Fibroblast of skin of scalp (primary cell): Measurements from ENCODE around the gene VNN1. TPM values are rescaled to one million over a fixed set of nuclear protein-coding genes. Genes with fewer than 3 reads are reported as not detected.

ENCODE experiments used
- DNase-seq: peaks from one replicate; pipeline ENCODE4 v3.0.0-alpha.2; 2013
- polyA plus RNA-seq, 2 experiments: library from polyadenylated mRNA; unstranded; fragments of 120-200 nt; gene quantifications; one replicate each; pipeline ENCODE4 v1.2.1, GENCODE V29; 2013; ENCODE audit not compliant: insufficient read length in 2 of 2

Gene VNN1, protein sequence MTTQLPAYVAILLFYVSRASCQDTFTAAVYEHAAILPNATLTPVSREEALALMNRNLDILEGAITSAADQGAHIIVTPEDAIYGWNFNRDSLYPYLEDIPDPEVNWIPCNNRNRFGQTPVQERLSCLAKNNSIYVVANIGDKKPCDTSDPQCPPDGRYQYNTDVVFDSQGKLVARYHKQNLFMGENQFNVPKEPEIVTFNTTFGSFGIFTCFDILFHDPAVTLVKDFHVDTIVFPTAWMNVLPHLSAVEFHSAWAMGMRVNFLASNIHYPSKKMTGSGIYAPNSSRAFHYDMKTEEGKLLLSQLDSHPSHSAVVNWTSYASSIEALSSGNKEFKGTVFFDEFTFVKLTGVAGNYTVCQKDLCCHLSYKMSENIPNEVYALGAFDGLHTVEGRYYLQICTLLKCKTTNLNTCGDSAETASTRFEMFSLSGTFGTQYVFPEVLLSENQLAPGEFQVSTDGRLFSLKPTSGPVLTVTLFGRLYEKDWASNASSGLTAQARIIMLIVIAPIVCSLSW
- not detected for polyA plus RNA-seq (2013, experiment 1 of 2; ENCODE audit: insufficient read length)
- polyA plus RNA-seq (2013, experiment 2 of 2; ENCODE audit: insufficient read length) = not detected

GRCh38 chr6:132713352-132714134, at the start of gene VNN1:
Gene VNN1 (minus strand): TSS chr6:132714055. CDS start chr6:132714035, 20 bp downstream.
- DNase-seq = no peak

GRCh38 chr6:132763269-132763668, 49.4 kb upstream of the VNN1 start:
- peak; percentile 14 for DNase-seq

DNA sequence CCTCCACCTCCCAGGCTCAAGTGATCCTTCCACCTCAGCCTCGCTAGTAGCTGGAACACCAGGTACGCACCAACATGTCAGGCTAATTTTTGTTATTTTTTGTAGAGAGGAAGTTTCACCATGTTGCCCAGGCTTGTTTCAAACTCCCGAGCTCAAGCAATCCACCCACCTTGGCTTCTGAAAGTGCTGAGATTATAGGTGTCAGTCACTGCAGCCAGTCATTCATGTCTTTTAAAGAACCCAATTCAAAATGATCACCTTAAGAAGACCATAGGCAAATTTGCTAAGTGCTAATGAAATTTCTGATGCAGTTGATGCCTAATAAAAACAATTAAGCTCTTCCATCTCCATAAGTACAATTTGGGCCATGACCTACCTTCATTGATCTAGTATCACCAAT, 46.4 kb upstream of the VNN1 start:
- DNase-seq = no peak

DNA sequence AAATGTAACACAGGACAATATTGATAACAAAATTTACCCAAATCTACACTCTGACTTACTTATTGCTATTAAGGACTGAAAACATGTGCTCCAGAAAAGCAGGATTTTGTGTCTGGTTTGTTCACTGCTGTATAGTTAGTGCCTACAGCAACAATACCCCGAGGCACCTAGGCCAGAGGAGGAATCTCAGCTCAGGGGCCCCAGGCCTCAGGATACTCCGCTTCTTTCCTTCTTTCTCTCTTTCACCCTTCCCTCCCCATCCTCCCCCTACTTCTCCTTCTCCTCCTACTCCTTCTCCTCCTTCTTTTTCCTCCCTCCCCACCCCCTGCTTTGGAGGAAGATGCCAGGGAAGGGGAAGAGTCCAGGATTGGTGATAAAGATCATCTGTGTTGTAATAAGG, 44.8 kb upstream of the VNN1 start:
- DNase-seq = no peak

DNA sequence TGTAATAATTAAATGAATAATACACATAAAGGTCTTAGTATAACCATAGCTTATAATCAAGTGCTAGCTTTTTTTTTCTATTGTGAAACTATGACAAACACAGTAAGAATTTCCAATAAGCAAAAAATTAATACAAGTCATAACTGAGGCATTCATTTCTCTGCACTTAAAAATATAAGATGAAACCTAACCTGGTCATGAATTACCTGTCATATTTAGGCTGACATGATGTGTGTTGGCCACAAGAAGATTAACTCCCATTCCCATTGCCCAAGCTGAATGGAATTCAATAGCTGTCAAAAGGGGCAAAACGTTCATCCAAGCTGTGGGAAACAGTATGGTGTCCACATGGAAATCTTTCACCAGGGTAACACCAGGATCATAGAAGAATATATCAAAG, 38.4 kb upstream of the VNN1 start:
- DNase-seq = no peak

GRCh38 chr6:132751828-132752227, 38.0 kb upstream of the VNN1 start:
- no peak for DNase-seq

GRCh38 chr6:132751306-132751705, 37.5 kb upstream of the VNN1 start:
- no peak for DNase-seq

DNA sequence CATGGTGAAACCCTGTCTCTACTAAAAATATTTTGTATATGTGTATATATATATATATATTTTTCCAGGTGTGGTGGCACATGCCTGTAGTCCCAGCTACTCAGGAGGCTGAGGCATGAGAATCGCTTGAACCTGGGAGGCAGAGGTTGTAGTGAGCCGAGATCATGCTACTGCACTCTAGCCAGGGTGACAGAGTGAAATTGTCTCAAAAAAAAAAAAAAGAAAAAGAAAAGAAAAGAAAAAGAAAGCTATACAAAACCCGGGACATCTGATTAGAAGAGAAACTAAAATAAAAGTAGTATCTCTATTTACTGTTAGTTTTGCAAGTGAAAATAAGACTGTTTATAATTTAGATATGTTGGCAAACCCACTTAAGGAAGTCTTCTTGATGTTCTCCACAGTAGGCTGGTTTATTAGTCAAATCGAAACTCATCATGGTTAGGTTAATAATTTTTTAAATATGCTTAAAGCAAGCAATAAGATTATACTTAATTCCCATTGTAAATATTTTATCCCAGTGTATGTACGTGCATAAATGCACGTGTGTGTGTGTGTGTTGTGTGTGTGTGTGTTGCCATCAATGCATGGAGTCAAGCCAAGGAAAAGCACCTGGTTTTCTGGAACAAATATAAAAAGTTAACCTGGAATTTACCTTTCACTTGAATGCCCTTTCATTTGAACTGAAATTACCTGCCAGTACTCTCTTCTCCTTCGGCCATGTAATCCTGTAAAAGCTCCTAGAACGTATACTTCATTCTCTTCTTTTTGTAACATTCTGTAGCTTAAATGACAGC, 36.8 kb upstream of the VNN1 start:
- DNase-seq = no peak

GRCh38 chr6:132749111-132749510, 35.3 kb upstream of the VNN1 start:
- DNase-seq = peak; percentile 31

- no peak for DNase-seq
Observed at GRCh38 chr6:132748446-132748845, 34.6 kb upstream of the VNN1 start.

- DNase-seq = no peak
Observed at GRCh38 chr6:132746048-132746447, 32.2 kb upstream of the VNN1 start.

DNA sequence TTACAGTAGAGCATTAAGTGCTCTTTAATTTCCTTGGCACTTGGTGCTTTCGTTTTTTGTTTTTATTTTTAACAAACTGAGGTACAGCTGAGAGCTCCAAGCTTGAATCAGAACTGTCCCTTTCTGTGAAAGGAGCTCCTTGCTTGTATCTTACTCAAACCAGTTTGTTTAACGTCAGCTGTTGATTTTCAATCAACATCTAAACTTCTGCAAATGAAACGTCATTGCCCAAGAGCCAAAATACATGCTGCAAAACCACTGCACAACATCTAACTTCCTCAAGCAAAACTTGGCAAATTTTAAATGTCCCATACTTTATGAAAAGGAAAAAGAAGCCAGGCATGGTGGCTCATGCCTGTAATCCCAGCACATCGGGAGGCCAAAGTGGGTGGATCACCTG, 28.6 kb upstream of the VNN1 start:
- DNase-seq = no peak

GRCh38 chr6:132741281-132741680, 27.4 kb upstream of the VNN1 start:
- no peak for DNase-seq

DNA sequence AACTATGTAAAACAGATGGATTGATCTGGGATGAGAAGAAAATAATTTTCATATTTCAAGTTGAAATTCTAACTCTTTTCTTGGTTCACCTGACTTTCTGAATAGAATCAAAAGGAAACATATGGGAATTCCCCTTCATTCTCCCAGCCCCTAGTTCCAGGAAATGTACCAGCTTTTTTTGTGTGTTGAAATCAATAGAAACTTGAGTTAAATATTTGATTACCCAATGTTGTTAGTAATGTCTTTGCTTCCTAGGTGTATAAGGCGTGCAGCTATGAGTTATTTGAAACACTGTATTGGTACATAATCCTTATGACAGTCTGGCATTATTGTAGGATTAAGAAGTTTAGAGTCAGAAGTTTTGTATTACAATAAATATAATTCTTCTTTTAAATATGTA, 22.4 kb upstream of the VNN1 start:
- DNase-seq = no peak

- DNase-seq = peak; percentile 2
Observed at GRCh38 chr6:132734694-132735236, 20.9 kb upstream of the VNN1 start.

DNA sequence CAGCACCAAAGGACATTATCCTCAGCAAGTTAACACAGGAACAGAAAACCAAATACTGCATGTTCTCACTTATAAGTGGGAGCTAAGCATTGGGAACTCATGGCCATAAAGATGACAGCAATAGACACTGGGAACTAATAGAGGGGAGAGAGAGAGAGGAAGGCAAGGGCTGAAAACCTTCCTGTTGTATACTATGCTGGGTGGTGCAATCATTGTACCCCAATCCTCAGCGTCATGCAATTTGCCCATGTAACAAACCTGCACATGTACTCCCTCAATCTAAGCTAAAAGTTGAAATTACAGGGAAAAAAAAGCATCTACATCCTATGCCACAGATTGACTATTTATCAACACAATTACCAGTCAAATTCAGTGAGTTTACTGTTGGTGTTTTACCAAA, 20.0 kb upstream of the VNN1 start:
- DNase-seq = no peak

DNA sequence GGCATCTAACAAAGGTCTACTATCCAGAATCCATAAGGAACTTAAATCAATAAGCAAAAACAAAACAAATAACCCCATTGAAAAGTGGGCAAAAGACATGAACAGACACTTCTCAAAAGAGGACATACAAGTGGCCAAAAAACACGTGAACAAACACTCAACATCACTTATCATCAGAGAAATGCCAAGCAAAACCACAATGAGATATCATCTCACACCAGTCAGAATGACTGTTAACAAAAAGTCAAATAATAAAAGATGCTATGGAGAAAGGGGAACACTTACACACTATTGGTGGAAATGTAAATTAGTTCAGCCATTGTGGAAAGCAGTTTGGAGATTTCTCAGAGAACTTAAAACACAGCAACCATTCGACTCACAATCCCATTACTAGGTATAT, 19.4 kb upstream of the VNN1 start:
- no peak for DNase-seq

GRCh38 chr6:132731086-132731485, 17.2 kb upstream of the VNN1 start:
- DNase-seq = no peak

DNA sequence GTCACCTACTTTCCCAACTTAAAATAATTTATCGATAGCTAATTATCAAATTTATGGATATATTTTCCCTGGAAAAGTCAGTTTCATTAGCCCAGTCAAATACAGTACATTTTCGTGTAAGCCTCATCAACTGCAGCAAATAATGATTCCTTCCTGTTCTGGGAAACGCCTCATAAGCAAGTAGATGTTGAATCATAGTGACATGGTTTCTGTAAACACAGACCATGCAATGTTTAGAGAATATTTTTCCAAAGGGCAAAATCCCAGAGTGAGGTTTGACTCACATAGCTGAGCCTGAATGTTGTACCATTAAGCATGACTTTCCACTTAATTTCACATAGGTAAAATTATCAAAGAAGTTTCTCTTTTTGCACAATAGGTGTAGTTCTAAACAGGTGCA, 16.7 kb upstream of the VNN1 start:
- DNase-seq = no peak

DNA sequence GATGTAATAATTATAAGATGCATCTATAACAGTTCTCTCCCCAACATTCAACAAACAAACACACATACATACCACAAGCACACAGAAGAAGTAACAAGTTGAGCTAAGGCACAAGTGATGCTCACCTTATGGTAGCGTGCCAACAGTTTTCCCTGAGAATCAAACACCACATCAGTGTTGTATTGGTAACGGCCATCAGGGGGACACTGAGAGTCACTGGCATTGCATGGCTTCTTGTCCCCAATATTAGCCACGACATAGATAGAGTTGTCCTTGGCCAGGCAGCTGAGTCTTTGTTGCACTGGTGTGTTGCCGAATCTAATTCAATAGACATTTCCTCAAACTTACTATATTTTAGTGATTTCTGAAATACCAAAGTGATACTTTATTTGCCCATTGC, 14.8 kb upstream of the VNN1 start:
- DNase-seq = no peak

DNA sequence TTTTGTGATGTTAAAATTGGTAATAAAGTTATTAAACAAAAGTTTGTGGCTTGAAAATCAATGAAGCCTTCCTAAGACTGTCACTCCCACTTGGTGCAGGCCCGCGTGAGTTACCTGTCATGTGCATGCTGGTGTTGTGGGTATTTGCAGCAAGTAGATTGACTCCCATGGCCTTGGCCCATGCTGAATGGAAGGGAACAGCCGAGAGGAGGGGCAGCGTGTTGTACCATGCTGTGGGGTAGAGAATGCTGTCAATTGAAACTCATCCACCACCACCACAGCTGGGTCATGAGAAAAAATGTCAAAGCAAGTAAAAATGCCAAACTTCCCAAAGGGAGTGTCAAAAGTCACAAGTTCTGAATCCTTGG, 12.7 kb upstream of the VNN1 start:
- no peak for DNase-seq

DNA sequence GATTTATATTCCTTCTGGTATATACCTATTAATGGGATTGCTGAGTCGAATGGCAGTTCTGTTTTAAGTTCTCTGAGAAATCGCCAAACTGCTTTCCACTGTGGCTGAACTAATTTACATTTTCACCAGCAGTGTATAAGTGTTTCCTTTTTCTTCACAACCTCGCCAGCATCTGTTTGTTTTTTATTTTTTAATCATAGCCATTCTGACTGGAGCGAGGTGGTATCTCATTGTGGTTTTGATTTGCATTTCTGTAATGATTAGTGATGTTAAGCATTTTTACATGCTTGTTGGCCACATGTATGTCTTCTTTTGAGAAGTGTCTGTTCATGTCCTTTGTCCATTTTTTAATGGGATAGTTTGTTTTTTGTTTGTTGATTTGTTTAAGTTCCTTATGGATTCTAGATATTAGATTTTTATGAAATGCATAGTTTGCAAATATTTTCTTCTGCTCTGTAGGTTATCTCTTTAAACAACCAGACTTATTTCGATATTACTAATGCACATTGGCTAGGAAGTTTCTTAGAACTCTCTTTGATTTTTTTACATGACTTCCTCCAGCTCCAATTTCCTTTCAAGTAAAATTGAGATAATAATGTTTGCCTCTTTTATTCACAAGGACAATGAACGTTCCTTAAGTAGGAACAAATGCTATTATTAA, 12.2 kb upstream of the VNN1 start:
- DNase-seq = no peak
